ENCODE data around the gene LRRC66. TPM values are rescaled to one million over a fixed set of nuclear protein-coding genes. Genes with fewer than 3 reads are reported as not detected.

Gene LRRC66
- total and polyA plus RNA-seq, 4 donors, result 0.05 to 0.25 TPM; not detected in 2

GRCh38 chr4:52012651-52013050 is 7.5 kb downstream of the LRRC66 start:
- no peak overlapping the region for H3K4me3 ChIP-seq (ENCODE audit: low read depth in 1 of 3, low read length in 3 of 3)
- H3K4me1 ChIP-seq (ENCODE audit: control insufficient read depth in 4 of 4, insufficient read depth in 4 of 4, low read length in 3 of 4), result no peaks in the 10 kb centered on the region
- H3K27ac ChIP-seq (ENCODE audit: low read depth in 1 of 2, low read length in 2 of 2), result no peak overlapping the region
- DNase-seq (ENCODE audit: low spot score), result no peak
- H3K9ac ChIP-seq (ENCODE audit: low read depth in 1 of 2, low read length in 2 of 2), result no peak overlapping the region
- H3K9me3 ChIP-seq (ENCODE audit: control insufficient read depth in 4 of 4, low read length in 3 of 4), result no peaks in the 10 kb centered on the region
- H3K36me3 ChIP-seq (ENCODE audit: control insufficient read depth in 4 of 4, insufficient read depth in 3 of 4, low read depth in 1 of 4, low read length in 3 of 4), result no peaks in the 10 kb centered on the region
- H3K27me3 ChIP-seq (ENCODE audit: control insufficient read depth in 4 of 4, insufficient read depth in 4 of 4, low read length in 3 of 4), result no peaks in the 10 kb centered on the region
- TF ChIP-seq FOXA2 (IDR thresholded peaks at IDR 0.05), result no peak
- TF ChIP-seq SP1 (IDR thresholded peaks at IDR 0.05), result no peak
- no peak for TF ChIP-seq RXRA (IDR thresholded peaks at IDR 0.05)
- no peak for TF ChIP-seq REST (IDR thresholded peaks at IDR 0.05)
- TF ChIP-seq EGR1 (IDR thresholded peaks at IDR 0.05; ENCODE audit: low read depth in 2 of 2), result no peak
- TF ChIP-seq JUND (IDR thresholded peaks at IDR 0.05), result no peak
- no peak for TF ChIP-seq MAX (IDR thresholded peaks at IDR 0.05)
- no peak for TF ChIP-seq HNF4G (IDR thresholded peaks at IDR 0.05)
- TF ChIP-seq YY1 (IDR thresholded peaks at IDR 0.05), result no peak
- no peak for TF ChIP-seq NR2F2 (IDR thresholded peaks at IDR 0.05)
- no peak for TF ChIP-seq GABPA (IDR thresholded peaks at IDR 0.05 in 1 of 2, conservative IDR thresholded peaks at IDR 0.05 in 1 of 2)
- no peak for TF ChIP-seq RAD21 (IDR thresholded peaks at IDR 0.05)
- no peak for TF ChIP-seq TAF1 (conservative IDR thresholded peaks at IDR 0.05)
- TF ChIP-seq ATF3 (IDR thresholded peaks at IDR 0.05), result no peak
- TF ChIP-seq ZBTB33 (IDR thresholded peaks at IDR 0.05), result no peak
- 87% methylated on average over 1 of the region's 1 CpG for WGBS

DNA sequence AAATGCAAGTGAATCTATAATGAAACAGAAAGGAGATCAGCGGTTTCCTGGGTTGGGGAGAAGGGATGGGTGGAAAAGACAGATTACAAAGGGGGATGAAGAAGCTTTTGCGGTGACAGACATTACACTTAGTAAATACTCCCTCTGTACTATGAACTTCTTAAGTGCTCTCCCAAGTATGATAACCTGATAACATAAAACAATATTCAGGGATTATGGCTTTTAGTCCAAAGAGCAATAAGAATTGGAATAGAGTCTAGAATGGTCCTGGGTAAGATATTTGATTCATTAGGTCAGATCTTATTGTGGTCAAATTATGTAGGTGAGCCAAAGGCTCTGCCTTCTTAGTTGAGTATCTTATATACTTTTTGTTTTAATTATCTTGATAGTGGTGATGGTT is 9.2 kb downstream of the LRRC66 start:
- no peak overlapping the region for H3K27ac ChIP-seq (ENCODE audit: low read depth in 1 of 2, low read length in 2 of 2)
- TF ChIP-seq CTCF (IDR thresholded peaks at IDR 0.05; ENCODE audit: low read depth, low read length, missing input control) (no peak), GABPA (IDR thresholded peaks at IDR 0.05 in 1 of 2, conservative IDR thresholded peaks at IDR 0.05 in 1 of 2) (no peak), ZBTB33 (IDR thresholded peaks at IDR 0.05) (no peak), FOXA1 (IDR thresholded peaks at IDR 0.05) (no peak), FOXA2 (IDR thresholded peaks at IDR 0.05) (no peak), MAX (IDR thresholded peaks at IDR 0.05) (no peak)
- H3K4me3 ChIP-seq (ENCODE audit: low read depth in 1 of 3, low read length in 3 of 3), result no peak overlapping the region
- WGBS, result 91% methylated on average over 2 of the region's 2 CpGs
- H3K9me3 ChIP-seq (ENCODE audit: control insufficient read depth in 4 of 4, low read length in 3 of 4), result no peaks in the 10 kb centered on the region
- no peak overlapping the region for H3K9ac ChIP-seq (ENCODE audit: low read depth in 1 of 2, low read length in 2 of 2)
- H3K4me1 ChIP-seq (ENCODE audit: control insufficient read depth in 4 of 4, insufficient read depth in 4 of 4, low read length in 3 of 4), result no peaks in the 10 kb centered on the region
- H3K36me3 ChIP-seq (ENCODE audit: control insufficient read depth in 4 of 4, insufficient read depth in 3 of 4, low read depth in 1 of 4, low read length in 3 of 4), result peaks cover 0 to under 1% (median 0%) of the 10 kb centered on the region in 4 donors
- no peak for DNase-seq (ENCODE audit: low spot score)
- no peaks in the 10 kb centered on the region for H3K27me3 ChIP-seq (ENCODE audit: control insufficient read depth in 4 of 4, insufficient read depth in 4 of 4, low read length in 3 of 4)

Data from liver (tissue), 9 donors.